ENCODE results near the gene TRIM44. TPM values are rescaled to one million over a fixed set of nuclear protein-coding genes. Genes with fewer than 3 reads are reported as not detected.
"Not testable (repeated sequence)": the region's sequence is repeated elsewhere in the genome, so short reads cannot be mapped to it uniquely, and the experiment has no call there.

Gene TRIM44
- total RNA-seq, 1 experiment from 2014 or later = 3.6 TPM

DNA sequence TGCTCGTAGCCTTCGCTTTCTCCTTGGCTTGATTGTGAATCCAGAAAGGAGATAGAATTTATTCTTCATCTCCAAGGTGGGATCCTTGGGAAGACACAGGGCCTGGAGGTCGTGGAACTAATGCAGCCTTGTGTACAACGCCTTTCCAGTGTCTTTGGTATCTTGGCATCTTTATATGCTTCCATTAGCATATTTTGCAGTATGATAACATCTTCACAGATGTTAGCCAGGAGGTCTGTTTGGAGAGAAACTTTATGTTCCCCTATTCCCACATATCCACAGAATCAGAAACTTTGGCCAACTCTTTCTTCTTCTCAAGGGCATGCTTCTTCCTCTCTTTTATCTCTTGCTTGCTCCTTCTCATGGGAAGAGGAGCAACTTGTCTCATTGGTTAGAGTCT, 101.2 kb downstream of the TRIM44 start:
- in situ Hi-C loops (cut with HindIII; ENCODE audit: low pct_unique_long_range_greater_than_20kb, low sequenced_read_pairs) = no loop called here

GRCh38 chr11:35764417-35764816, 101.8 kb downstream of the TRIM44 start:
- in situ Hi-C loops (cut with HindIII; ENCODE audit: low pct_unique_long_range_greater_than_20kb, low sequenced_read_pairs) = no loop called here

More for the DNA sequence above, 101.2 kb downstream of the TRIM44 start:
- no peak for DNase-seq (ENCODE audit: low read depth)

DNA sequence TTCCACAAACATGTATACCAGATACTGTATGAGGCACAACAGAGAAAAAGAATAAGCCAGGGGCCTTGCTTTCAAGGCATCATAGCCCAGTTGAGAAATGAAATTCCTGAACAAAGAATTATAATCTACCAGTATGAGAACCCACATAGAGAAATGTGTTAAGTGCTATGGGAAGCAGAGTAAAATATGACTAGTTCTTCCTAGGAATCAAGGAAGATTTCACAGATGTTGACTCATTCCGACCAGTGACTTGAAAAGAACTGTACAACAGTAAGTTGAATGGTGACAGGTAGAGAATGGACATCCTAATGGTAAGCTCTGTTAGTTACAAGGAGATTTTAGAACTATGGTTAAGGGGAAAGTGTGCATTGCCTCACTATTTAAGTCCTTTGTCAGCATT, 102.6 kb downstream of the TRIM44 start:
- no peak for DNase-seq (ENCODE audit: low read depth)
- in situ Hi-C loops (cut with HindIII; ENCODE audit: low pct_unique_long_range_greater_than_20kb, low sequenced_read_pairs) = no loop called here

More at GRCh38 chr11:35764417-35764816, 101.8 kb downstream of the TRIM44 start:
- no peak for DNase-seq (ENCODE audit: low read depth)

GRCh38 chr11:35766651-35767050, 104.1 kb downstream of the TRIM44 start:
- in situ Hi-C loops (cut with HindIII; ENCODE audit: low pct_unique_long_range_greater_than_20kb, low sequenced_read_pairs) = no loop called here
- DNase-seq (ENCODE audit: low read depth) = no peak

- in situ Hi-C loops (cut with HindIII; ENCODE audit: low pct_unique_long_range_greater_than_20kb, low sequenced_read_pairs); DNase-seq (ENCODE audit: low read depth): not testable (repeated sequence)
These were observed 107.8 kb downstream of the TRIM44 start for GRCh38 chr11:35770425-35770824.

GRCh38 chr11:35771722-35772121, 109.1 kb downstream of the TRIM44 start:
- no peak for DNase-seq (ENCODE audit: low read depth)
- in situ Hi-C loops (cut with HindIII; ENCODE audit: low pct_unique_long_range_greater_than_20kb, low sequenced_read_pairs) = no loop called here

DNA sequence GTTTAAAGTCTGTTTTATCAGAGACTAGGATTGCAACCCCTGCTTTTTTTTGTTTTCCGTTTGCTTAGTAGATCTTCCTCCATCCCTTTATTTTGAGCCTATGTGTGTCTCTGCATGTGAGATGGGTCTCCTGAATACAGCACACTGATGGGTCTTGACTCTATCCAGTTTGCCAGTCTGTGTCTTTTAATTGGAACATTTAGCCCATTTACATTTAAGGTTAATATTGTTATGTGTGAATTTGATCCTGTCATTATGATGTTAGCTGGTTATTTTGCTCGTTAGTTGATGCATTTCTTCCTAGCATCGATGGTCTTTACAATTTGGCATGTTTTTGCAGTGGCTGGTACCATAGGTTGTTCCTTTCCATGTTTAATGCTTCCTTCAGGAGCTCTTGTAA, 114.7 kb downstream of the TRIM44 start:
- in situ Hi-C loops (cut with HindIII; ENCODE audit: low pct_unique_long_range_greater_than_20kb, low sequenced_read_pairs); DNase-seq (ENCODE audit: low read depth): not testable (repeated sequence)

DNA sequence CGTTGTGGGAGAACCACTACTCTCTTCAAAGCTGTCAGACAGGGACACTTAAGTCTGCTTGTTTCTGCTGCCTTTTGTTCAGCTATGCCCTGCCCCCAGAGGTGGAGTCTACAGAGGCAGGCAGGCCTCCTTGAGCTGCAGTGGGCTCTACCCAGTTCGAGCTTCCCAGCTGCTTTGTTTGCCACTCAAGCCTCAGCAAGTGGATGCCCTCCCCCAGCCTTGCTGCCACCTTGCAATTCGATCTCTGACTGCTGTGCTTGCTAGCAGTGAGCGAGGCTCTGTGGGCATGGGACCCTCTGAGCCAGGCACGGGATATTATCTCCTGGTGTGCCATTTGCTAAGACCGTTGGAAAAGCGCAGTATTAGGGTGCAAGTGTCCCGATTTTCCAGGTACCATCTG, 116.4 kb downstream of the TRIM44 start:
- in situ Hi-C loops (cut with HindIII; ENCODE audit: low pct_unique_long_range_greater_than_20kb, low sequenced_read_pairs); DNase-seq (ENCODE audit: low read depth): not testable (repeated sequence)

DNA sequence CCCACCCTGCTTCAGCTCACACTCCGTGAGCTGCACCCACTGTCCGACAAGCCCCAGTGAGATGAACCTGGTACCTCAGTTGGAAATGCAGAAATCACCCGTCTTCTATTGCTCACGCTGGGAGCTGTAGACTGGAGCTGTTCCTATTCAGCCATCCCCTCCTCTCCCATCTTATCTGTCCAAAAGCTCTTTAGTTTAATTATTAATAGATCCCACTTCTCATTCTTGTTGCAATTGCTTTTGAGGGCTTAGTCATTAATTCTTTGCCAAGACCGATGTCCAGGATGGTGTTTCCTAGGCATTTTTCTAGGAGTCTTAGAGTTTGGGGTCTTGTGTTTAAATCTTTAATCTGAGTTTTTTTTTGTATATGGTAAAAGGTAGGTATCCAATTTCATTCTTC, 116.8 kb downstream of the TRIM44 start:
- DNase-seq (ENCODE audit: low read depth) = no peak
- in situ Hi-C loops (cut with HindIII; ENCODE audit: low pct_unique_long_range_greater_than_20kb, low sequenced_read_pairs) = no loop called here

GRCh38 chr11:35780951-35781860, 118.6 kb downstream of the TRIM44 start:
- in situ Hi-C loops (cut with HindIII; ENCODE audit: low pct_unique_long_range_greater_than_20kb, low sequenced_read_pairs) = no loop called here

DNA sequence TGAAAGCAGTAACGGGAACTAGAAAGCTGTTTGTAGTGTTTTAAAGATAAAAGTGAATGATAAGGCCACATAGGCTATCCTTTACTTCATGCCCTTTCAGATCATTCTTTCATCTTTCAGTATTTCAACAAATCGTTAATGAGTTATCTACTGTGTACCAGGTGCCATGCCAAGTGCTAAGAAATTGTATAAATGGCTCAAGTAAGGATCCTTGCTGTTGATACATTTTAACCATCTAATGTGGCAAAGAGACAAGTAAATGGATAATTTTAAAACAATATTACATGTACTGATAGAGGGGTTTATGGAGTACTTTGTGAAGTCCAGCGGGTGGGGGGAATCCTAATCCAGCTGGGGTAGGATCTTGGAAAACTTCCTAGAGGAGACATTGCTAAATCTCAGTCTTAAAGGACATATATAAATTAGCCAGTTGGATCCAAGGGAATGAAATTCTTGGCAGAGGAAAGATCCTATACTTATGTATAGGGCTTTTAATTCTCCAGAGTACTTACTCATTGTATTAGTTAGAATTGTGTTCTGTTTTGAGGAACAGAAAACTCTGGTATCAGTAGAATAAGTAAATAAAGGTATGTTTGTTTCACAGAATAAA, 119.4 kb downstream of the TRIM44 start:
- no peak for DNase-seq (ENCODE audit: low read depth)
- in situ Hi-C loops (cut with HindIII; ENCODE audit: low pct_unique_long_range_greater_than_20kb, low sequenced_read_pairs) = no loop called here

More at GRCh38 chr11:35780951-35781860, 118.6 kb downstream of the TRIM44 start:
- DNase-seq (ENCODE audit: low read depth) = no peak

GRCh38 chr11:35783809-35784208, 121.2 kb downstream of the TRIM44 start:
- no peak for DNase-seq (ENCODE audit: low read depth)
- in situ Hi-C loops (cut with HindIII; ENCODE audit: low pct_unique_long_range_greater_than_20kb, low sequenced_read_pairs) = no loop called here

GRCh38 chr11:35784699-35785098, 122.1 kb downstream of the TRIM44 start:
- in situ Hi-C loops (cut with HindIII; ENCODE audit: low pct_unique_long_range_greater_than_20kb, low sequenced_read_pairs) = no loop called here
- no peak for DNase-seq (ENCODE audit: low read depth)

GRCh38 chr11:35785287-35786167, 123.0 kb downstream of the TRIM44 start:
- no peak for DNase-seq (ENCODE audit: low read depth)

GRCh38 chr11:35786188-35786587, 123.6 kb downstream of the TRIM44 start:
- DNase-seq (ENCODE audit: low read depth) = no peak
- in situ Hi-C loops (cut with HindIII; ENCODE audit: low pct_unique_long_range_greater_than_20kb, low sequenced_read_pairs) = no loop called here

More at GRCh38 chr11:35785287-35786167, 123.0 kb downstream of the TRIM44 start:
- in situ Hi-C loops (cut with HindIII; ENCODE audit: low pct_unique_long_range_greater_than_20kb, low sequenced_read_pairs) = no loop called here

GRCh38 chr11:35787013-35787504, 124.5 kb downstream of the TRIM44 start:
- no peak for DNase-seq (ENCODE audit: low read depth)
- in situ Hi-C loops (cut with HindIII; ENCODE audit: low pct_unique_long_range_greater_than_20kb, low sequenced_read_pairs) = no loop called here

- DNase-seq (ENCODE audit: low read depth) = no peak
- in situ Hi-C loops (cut with HindIII; ENCODE audit: low pct_unique_long_range_greater_than_20kb, low sequenced_read_pairs) = no loop called here
These were observed 125.1 kb downstream of the TRIM44 start for GRCh38 chr11:35787626-35788025.
